SK-MEL-5 (cell line): ENCODE measurements around the gene ADM2. TPM values are rescaled to one million over a fixed set of nuclear protein-coding genes. Genes with fewer than 3 reads are reported as not detected.
"Not testable (repeated sequence)": the region's sequence is repeated elsewhere in the genome, so short reads cannot be mapped to it uniquely, and the experiment has no call there.

ENCODE experiments used
- DNase-seq: peaks from one replicate; pipeline ENCODE4 v3.0.0-alpha.2; 2016; ENCODE audit warnings: low read depth, low spot score
- in situ Hi-C: cut with HindIII; loops from 2 replicates; pipeline ENCODE4 v1.10.0; 2016; ENCODE audit warnings: low sequenced_read_pairs, high pct_unique_total_duplicates, low pct_unique_long_range_greater_than_20kb
- total RNA-seq: library from RNA; depleted of rRNA; stranded (reverse); fragments of >200 nt; shearing (Covaris generic); gene quantifications from 2 replicates; pipeline ENCODE4 v1.2.3, GENCODE V29; 2014

ADM2 gene
- total RNA-seq, 1 experiment from 2014 or later: 1.1 TPM

DNA sequence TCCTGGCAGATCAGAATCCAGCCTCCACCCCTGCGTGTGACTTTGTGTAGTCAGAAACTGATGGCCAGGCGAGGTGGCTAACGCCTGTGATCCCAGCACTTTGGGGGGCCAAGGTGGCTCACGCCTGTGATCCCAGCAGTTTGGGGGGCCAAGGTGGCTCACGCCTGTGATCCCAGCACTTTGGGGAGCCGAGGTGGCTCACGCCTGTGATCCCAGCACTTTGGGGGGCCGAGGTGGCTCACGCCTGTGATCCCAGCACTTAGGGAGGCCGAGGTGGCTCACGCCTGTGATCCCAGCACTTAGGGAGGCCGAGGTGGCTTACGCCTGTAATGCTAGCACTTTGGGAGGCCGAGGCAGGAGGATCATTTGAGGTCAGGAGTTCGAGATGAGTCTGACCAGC is 31.8 kb downstream of the ADM2 start:
- in situ Hi-C loops: no loop called here
- no peak for DNase-seq

DNA sequence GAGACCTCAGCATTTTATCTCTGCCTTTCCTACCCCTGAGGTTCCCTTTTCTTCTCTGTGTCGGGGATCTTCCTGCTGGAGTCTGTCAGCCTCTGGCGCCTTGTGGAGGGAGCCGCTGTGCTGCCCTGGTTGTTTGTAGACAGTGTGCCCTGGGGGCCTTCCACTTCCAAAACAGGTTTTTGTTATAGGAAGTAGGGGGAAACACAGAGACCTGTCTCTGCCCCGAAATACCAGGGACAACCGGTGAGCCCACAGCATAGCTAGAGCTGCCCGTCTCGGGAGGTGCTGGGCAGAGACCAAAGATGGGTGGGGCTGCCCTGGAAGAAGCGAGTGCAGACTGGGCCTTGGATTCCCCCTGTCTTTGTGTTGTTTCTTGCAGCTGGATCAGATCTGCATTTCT is 34.7 kb downstream of the ADM2 start:
- in situ Hi-C loops: no loop called here
- no peak for DNase-seq

DNA sequence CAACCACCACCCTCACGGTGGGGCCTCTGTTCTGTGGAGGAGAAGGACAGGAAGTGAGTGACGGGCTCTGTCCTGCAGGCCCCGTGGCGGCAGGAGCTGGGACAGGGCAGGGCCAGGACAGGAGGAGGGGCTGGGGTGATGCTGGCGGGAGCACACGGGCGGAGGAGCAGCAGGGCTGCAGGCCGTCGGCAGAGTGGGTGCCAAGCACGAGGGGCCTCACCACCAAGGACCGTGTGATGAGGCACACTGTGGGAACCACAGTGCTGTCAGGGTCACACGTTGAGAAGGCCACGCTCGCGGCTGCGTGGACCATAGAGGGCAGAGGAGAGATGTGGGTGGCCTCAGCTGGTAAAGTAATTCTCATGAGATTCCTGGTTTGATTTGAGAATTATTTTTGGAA is 35.5 kb downstream of the ADM2 start:
- DNase-seq: no peak
- in situ Hi-C loops: no loop called here

DNA sequence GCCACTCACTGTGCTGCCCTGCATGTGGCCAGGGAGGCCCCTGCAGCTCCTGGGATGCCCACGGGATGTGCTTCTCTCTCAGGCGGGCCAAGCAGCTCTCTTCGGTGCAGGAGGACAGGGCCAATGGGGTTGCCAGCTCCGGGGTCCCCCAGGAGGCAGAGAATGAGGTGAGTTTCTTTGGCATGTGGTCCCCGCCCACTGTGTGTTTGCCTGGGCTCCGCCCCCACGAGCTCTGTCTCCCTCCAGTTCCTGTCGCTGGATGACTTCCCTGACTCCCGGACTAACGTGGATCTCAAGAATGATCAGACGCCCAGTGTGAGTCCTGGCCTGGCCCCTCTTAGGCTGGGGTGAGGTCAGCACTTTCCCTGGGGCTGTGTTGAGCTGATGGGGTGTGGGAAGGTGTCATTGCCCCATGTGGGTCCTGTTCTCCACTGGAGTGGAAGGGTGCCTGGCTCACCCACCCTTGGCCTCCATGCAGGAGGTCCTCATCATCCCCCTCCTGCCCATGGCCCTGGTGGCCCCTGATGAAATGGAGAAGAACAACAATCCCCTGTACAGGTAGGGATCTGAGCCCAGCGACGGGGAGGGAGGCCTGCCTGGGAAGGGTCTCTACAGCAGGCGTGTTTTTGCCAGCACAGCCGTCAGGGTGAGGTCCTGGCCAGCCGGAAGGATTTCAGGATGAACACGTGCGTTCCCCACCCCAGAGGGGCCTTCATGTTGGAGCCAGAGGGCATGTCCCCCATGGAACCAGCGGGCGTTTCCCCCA is 36.3 kb downstream of the ADM2 start:
- in situ Hi-C loops: no loop called here
- no peak for DNase-seq

DNA sequence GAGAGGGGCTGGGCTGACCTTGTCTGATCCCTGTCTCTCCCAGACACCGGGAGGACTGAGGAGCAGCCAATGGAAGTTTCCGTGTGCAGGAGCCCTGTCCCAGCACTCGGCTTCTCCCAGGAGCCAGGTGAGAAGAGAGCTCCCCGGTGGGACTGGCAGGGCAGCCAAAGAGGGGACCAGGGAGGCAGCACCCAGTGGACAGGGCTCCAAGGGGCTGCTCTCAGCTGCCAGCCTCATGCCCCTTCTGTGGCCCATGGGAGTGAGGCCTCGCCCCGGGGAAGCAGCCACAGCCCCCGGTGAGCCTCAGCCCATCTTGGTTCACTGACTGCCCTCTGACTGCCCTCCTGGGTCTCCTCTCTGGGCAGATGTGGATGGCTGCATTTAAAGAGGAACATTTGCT is 37.3 kb downstream of the ADM2 start:
- DNase-seq: no peak
- in situ Hi-C loops: no loop called here

DNA sequence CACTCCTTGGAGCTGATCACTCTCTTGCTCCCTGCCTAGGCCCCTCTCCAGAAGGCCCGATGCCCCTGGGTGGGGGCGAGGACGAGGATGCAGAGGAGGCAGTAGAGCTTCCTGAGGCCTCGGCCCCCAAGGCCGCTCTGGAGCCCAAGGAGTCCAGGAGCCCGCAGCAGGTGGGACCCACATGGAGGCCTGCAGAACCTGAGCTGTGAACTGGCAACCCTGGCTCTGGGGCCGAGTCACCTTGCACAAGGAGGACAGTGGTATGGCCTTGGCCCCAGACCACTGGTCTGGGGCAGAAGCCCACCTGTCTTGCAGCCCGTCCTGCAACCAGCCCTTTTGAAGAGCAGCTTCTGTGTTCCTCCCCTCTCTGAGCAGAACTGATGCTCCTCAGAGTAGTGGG is 37.8 kb downstream of the ADM2 start:
- in situ Hi-C loops: no loop called here
- no peak for DNase-seq

DNA sequence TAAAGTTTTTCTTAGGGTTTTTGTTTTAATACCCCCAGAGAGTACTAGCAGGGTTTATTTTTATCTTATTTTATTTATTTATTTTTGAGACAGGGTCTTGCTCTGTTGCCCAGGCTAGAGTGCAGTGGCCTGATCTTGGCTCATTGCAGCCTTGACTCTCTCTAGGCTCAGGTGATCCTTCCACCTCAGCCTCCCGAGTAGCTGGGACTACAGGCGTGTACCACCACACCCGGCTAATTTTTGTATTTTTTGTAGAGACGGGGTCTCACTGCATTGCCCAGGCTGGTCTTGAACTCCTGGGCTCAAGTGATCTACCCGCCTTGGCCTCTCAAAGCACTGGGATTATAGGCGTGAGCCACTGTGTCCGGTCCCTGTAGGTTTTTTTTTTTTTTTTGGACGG is 38.8 kb downstream of the ADM2 start:
- DNase-seq, in situ Hi-C loops: not testable (repeated sequence)

DNA sequence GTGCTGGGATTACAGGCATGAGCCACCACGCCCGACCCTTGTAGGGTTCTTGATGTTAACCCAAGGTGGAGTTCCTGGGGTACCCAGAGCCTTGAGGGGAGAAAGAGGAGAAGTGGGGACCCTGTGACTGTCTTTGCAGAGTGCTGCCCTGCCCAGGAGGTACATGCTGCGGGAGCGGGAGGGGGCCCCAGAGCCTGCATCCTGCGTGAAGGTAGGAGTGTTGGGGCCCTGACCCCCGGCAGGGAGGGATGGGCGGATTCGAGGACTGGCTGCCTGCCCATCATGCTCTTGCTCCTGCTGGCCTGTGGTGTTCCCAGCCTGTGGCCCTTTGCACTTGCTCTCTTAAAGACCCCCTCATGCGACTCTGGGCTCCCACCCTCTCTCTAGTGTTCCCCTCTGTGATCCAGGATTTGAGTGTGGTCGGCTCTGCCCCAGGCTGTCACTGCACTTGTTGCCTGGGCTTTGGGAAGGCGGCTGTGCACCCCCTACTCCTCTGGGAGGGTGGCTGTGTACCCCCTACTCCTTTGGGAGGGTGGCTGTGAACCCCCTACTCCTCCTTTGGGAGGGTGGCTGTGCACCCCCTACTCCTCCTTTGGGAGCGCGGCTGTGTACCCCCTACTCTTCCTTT is 39.6 kb downstream of the ADM2 start:
- in situ Hi-C loops: no loop called here
- no peak for DNase-seq

DNA sequence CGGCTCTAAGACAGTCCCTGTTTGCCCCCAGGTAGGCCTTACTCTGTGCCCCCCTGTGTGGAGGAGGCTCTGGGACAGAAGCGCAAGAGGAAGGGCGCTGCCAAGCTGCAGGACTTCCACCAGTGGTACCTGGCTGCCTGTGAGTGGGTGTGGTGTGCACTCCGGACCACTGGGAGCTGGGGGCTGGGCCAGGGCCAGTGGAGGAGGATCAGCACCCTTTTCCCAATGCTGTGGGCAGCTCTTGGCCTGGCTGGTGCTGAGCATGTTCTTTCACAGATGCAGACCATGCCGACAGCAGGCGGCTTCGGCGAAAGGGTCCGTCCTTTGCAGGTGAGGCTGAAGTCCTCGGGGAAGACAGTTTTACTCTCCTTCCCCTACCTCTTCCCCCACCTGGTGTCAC is 40.4 kb downstream of the ADM2 start:
- in situ Hi-C loops: no loop called here
- DNase-seq: no peak

DNA sequence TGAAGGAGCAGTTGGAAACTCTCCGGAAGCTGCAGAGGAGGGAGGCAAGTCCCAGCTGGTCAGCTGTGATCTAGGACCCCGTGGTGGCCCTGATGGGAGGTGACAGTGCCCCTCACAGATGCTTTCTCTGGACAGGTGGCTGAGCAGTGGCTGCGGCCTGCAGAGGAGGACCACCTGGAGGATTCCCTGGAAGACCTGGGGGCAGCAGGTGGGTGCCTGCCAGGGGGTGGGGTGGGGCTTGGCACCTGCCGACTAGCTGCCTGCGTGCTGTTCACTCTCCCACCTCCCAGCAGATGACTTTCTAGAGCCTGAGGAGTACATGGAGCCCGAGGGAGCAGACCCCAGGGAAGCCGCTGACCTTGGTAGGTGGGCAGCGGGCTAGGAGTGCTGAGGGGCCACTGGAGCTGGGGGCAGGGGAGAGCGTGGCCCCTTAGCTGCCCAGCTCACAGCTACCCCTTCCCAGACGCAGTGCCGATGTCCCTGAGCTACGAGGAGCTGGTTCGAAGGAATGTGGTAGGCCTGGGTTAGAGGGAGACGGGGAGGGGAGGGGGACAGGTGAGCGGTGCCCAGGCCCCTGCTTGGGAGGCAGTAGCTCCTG is 41.0 kb downstream of the ADM2 start:
- in situ Hi-C loops: no loop called here
- no peak for DNase-seq

DNA sequence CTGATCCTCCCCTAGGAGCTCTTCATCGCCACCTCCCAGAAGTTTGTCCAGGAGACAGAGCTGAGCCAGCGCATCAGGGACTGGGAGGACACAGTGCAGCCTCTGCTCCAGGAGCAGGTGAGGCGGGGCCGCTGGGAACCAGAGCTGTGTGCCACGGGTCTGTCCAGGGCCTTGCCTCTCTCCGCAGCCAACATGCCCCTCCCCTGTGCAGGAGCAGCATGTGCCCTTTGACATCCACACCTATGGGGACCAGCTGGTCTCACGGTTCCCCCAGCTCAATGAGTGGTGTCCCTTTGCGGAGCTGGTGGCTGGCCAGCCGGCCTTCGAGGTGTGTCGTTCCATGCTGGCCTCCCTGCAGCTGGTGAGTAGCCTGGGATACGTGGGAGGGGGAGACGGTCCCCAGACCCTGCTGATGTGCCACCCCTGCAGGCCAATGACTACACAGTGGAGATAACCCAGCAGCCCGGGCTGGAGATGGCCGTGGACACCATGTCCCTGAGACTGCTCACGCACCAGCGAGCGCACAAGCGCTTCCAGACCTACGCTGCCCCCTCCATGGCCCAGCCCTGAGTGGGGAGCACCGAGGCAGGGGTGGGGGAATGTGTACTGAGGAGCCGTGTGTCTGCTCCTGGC is 41.6 kb downstream of the ADM2 start:
- no peak for DNase-seq
- in situ Hi-C loops: no loop called here

DNA sequence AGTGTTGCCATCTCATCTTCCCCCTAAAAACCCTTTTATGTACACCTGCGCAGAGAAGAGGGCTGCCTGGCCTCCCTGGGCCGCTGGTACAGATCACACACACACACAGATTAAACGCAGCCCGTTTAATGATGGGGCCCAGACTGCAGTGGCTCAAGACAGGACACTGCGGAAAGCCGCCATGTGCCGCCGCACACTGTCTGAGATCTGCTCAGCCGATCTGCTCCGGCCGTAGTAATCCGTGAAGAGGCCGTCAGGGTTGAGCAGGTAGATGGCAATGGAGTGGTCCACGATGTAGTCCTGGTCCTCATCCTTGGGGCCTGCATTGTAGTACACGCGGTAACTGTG is 42.1 kb downstream of the ADM2 start:
- no peak for DNase-seq
- in situ Hi-C loops: no loop called here

DNA sequence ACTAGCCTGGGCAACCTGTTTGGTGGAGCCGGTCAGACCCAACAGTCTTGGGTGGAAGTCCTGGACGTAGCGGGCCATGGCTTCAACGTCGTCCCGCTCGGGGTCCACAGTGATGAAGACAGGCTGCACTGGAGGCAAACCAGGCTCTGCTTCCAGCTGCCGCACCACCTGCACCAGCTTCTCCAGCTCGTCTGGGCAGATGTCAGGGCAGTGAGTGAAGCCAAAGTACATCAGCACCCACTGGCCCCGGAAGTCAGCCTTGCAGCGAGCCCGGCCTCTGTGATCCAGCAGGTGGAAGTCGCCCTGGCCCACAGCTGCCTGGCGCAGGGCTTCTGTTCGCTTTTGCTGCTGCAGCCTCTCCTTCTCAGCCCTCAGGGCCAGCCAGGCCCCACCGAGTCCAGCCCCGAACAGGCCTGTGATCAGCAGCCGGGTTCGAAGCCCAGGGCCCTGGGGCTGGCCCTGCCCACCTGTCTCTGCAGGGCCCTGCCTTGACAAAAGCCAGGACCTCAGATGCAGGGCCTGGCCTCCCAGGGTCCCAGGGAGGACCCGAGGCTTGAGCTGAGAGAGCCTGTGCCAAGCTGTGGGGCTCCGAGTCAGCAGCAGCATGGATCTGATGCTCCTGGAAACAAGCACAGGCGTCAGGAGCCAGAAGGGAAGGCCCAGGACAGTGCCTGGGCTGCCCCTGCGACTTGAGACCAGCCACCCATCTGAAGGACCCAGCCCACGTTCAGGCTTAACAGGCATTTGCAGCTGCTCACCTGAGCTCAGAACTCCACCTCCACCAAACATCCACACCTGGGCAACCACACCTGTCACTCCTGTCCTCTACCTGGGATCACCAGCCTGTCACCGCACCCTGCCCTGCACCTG is 42.7 kb downstream of the ADM2 start:
- no peak for DNase-seq
- in situ Hi-C loops: no loop called here

DNA sequence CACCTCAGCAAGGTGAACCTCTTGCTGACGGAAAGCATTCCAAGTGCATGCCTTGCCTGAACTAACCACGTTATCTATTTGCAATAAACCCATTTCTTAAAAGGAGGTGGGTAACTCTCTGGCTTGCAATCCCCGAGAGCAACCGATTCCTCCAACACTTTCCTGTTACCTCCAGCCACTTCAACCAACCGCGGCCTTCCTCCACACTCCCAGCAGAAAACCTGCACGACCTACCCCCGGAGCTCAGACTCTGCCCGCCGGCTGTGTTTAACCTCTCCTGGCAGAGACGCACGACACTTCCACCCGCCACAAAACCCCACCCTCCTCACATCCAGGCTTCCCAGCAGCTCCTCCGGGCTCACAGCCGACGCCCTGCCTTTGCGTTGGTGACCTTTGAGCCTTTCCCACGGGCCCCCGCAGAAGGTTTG is 43.3 kb downstream of the ADM2 start:
- in situ Hi-C loops: no loop called here

DNA sequence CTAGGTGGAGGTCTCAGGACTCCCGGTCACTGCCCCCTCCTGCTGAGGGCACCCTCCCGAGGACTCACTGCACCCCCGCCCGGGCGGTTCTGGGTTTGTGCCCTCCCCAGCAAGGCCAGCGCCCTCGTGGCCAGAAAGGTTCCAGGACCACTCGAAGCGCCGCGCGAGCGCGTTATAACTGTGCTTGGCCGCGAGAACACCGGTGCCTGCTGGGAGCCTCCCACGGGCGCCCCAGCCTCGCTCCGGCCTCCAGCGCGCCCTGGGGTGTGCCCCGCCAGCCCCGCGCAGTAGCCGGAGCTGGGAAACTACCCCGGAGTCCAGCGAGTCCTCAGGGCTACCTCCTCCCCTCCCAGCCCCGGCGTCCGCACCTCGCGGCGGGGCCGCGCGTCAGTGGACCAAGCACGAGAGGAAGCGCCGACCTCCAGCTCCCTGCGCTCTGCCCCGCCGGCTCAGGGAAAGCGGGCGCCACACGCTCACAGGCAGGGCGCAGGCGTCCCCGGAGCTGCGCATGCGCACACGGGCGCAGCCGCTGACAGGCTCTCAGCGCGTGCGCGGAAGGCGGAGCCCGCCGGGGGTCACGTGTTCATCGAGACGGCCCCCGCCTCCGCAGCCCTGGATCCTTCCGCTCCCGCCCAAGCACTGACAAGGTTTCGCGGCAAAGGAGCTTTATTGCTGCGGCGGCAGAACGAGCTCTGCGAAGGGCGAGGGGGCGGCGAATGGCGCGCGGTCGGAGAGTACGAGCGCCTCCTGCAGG is 43.9 kb downstream of the ADM2 start, which contains the start of gene SCO2:
Gene SCO2 (minus strand): TSS at position 495 of the 754 bp plus-strand sequence. CDS start 1,187 bp downstream, outside the sequence.
- in situ Hi-C loops: no loop called here
- peak; percentile 96 for DNase-seq

More for the DNA sequence above, 43.3 kb downstream of the ADM2 start:
- no peak for DNase-seq

DNA sequence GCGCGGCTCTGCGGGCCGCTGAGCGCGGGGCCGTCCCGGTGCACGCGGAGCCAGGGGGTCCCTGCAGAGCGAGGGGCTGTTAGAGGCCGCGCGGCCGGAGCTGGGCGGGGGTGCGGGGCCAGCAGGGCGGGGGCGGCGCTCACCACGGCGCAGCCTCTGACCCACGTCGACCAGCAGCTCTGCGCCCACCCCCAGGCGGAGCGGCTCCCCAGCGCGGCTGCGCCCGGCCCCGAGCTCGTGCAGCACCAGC is 44.4 kb downstream of the ADM2 start:
- no peak for DNase-seq
- in situ Hi-C loops: no loop called here

DNA sequence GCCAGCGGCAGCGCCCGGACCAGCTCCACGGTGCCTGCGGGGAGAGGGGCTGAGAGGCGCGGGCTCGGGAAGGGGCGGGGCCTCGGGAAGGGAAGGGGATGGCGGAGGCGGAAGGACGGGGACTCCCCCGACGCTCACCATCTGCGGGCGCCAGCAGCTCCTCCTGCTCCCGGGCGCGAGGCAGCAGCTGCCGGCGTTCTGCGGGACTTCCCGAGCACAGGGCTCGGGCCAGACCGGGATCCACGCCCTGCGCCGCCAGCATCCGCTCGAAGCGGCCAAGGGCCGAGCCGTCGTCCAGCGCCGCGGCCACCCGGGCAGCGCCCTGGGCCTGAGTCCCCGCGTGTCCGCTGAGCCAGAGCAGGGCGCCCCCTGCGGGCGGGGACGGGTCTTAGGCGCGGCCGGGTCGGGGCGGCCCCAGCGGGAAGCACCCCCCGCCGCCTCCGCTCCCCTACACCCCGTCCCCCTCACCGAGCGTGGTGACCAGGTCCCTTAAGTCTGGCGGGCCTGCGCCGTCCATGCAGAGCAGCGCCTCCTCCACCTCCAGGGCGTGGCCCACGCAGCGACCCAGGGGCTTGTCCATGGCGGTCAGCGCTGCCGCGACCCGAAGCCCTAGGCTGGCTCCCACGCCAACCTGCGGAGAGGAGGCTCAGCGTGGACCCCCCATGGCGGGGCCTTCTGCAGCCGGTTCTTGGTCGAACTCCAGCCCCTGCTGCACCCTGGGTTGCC is 44.9 kb downstream of the ADM2 start:
- in situ Hi-C loops: no loop called here
- DNase-seq: peak; percentile 76
